Suprapubic skin (tissue), 4 donors: ENCODE measurements around the gene CCBE1.

ENCODE experiments used
- EP300 ChIP-seq: sonication (generic); formaldehyde crosslinking; IDR thresholded peaks from one replicate; pipeline ENCODE4 v1.6.1; 2017; ENCODE audit warnings: antibody characterized with exemption
- POLR2A ChIP-seq, 2 donors: fragments of 450-650 bp; IDR thresholded peaks; one replicate each; pipeline ENCODE4 v1.6.1; 2017; ENCODE audit warnings: antibody characterized with exemption in 2 of 2, mild to moderate bottlenecking in 2 of 2, moderate library complexity in 2 of 2
- POLR2AphosphoS5 ChIP-seq, 3 donors: sonication (generic); formaldehyde crosslinking; IDR thresholded peaks; one replicate each; pipeline ENCODE4 v1.6.1; 2017; ENCODE audit warnings: antibody characterized with exemption in 3 of 3
- TF ChIP-seq, protein P1 (sequence below), 2 donors: fragments of 200-600 bp in 1 of 2; fragments of 450-650 bp in 1 of 2; sonication (generic) in 1 of 2; IDR thresholded peaks; one replicate each; pipeline ENCODE4 v1.5.1; 2016 to 2019; ENCODE audit warnings: antibody characterized with exemption in 2 of 2, mild to moderate bottlenecking in 1 of 2, moderate library complexity in 1 of 2

DNA sequence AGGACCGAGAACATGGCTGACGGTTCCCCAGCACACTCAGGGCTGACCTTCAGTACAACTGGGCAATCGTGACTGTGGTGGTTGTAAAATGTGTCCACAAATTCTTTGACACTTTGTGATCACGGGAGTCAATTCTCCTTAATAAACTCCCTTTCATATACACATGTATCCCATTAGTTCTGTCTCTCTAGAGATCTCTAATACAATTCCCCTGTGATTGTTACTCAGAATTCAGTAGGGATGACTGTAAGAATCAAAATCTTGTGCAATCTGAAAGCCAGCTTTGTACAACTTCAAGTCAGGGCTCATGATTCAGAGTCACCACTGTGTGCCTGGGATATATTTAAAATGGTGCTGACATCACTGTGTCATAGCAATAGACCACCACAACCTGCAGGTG lies 248.7 kb downstream of the CCBE1 start:
- TF ChIP-seq, protein P1, sequence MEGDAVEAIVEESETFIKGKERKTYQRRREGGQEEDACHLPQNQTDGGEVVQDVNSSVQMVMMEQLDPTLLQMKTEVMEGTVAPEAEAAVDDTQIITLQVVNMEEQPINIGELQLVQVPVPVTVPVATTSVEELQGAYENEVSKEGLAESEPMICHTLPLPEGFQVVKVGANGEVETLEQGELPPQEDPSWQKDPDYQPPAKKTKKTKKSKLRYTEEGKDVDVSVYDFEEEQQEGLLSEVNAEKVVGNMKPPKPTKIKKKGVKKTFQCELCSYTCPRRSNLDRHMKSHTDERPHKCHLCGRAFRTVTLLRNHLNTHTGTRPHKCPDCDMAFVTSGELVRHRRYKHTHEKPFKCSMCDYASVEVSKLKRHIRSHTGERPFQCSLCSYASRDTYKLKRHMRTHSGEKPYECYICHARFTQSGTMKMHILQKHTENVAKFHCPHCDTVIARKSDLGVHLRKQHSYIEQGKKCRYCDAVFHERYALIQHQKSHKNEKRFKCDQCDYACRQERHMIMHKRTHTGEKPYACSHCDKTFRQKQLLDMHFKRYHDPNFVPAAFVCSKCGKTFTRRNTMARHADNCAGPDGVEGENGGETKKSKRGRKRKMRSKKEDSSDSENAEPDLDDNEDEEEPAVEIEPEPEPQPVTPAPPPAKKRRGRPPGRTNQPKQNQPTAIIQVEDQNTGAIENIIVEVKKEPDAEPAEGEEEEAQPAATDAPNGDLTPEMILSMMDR (IDR thresholded peaks at IDR 0.05) = no peak
- no peak for TF ChIP-seq POLR2AphosphoS5 (IDR thresholded peaks at IDR 0.05)
- TF ChIP-seq POLR2A (IDR thresholded peaks at IDR 0.05) = no peak
- TF ChIP-seq EP300 = no peak
